ENCODE data around the gene ADGRD2. TPM values are rescaled to one million over a fixed set of nuclear protein-coding genes. Genes with fewer than 3 reads are reported as not detected.

ADGRD2 gene
- total RNA-seq, 1 experiment from 2014 or later = 1.5 TPM

DNA sequence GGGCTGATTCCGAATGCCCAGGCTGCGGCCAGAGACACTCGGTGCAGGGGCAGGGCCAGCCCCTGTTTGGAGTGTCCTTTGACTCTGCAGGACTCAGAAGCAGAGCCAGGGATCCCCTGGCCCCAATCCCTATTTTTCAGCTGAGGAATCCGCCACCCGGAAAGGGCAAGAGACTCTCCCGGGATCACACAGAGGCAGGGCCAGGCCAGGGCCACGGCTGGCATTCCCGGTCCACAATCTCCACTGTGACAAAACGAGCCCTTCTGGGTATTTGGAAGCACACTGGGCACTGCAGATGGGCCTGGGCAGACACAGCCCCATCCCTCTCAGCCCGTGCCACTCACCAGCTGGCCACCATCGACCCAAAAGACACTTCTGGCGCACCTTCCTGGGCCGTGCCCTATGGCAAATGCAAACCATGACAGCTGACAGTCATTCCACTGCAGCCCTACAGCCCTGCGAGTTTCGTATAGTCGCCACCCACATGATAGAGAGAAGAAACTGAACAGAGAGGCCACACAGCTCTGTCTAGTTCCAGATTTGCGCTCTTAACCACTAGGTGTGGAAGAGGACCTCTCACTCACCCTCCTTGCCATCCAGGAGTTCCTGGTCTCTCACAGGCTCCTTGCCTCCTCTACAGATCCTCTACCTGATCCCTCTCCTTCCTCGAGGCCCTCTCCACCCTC is 43.7 kb downstream of the ADGRD2 start:
- H3K9me3 Mint-ChIP-seq = no peaks in the 10 kb centered on the region
- Histone ChIP-seq H3K27ac (ENCODE audit: insufficient read length, low read depth, low read length) (no peak overlapping the region), H4K8ac (replicated peaks; ENCODE audit: insufficient read length, low read depth, low read length) (no peak overlapping the region), H2BK20ac (ENCODE audit: low read depth, low read length, poor library complexity, severe bottlenecking) (no peak overlapping the region), H2AK5ac (ENCODE audit: insufficient read length, low read length) (no peak overlapping the region), H3K23ac (ENCODE audit: insufficient read length, low read depth, low read length) (no peak overlapping the region), H2AFZ (ENCODE audit: low read length) (no peak overlapping the region), H3K4me1 (ENCODE audit: insufficient read depth, low read length) (no peaks in the 10 kb centered on the region), H2BK12ac (ENCODE audit: insufficient read length, low read depth, low read length) (no peak overlapping the region), H2BK5ac (ENCODE audit: insufficient read length, low read length) (no peak overlapping the region), H3K9me3 (ENCODE audit: control insufficient read depth, low read depth, low read length) (no peaks in the 10 kb centered on the region), H3K23me2 (ENCODE audit: insufficient read length, low read depth, low read length, poor library complexity, severe bottlenecking) (no peaks in the 10 kb centered on the region), H3K18ac (ENCODE audit: insufficient read length, low read depth, low read length) (no peak overlapping the region), H4K5ac (ENCODE audit: insufficient read length, low read depth, low read length) (no peak overlapping the region), H3K4ac (ENCODE audit: low read depth, low read length) (no peak overlapping the region), H3K4me2 (ENCODE audit: insufficient read depth, insufficient read length, low read length) (no peak overlapping the region), H3K14ac (ENCODE audit: insufficient read depth, low read length) (no peak overlapping the region), H4K91ac (ENCODE audit: insufficient read length, low read depth, low read length) (no peak overlapping the region), H3K27me3 (ENCODE audit: insufficient read depth, low read length) (no peaks in the 10 kb centered on the region), H3K56ac (ENCODE audit: insufficient read length, low read depth, low read length) (no peak overlapping the region), H3K79me2 (ENCODE audit: insufficient read depth, low read length) (no peaks in the 10 kb centered on the region), H3T11ph (ENCODE audit: low read length) (no peak overlapping the region), H3K9ac (ENCODE audit: extremely low read depth, insufficient read length, low read length) (no peak overlapping the region), H2BK15ac (ENCODE audit: low read depth, low read length) (no peak overlapping the region), H3K79me1 (ENCODE audit: insufficient read depth, low read depth, low read length, poor library complexity, severe bottlenecking) (no peaks in the 10 kb centered on the region), H4K20me1 (ENCODE audit: control insufficient read depth, insufficient read depth, insufficient read length) (no peaks in the 10 kb centered on the region), H2BK120ac (ENCODE audit: low read depth, low read length, poor library complexity, severe bottlenecking) (no peak overlapping the region)
- no peaks in the 10 kb centered on the region for H3K36me3 Mint-ChIP-seq (ENCODE audit: insufficient read depth in 1 of 3, low read depth in 3 of 3)
- no peak overlapping the region for H3K4me3 Mint-ChIP-seq
- WGBS (ENCODE audit: extremely low coverage, insufficient read length, low lambda C conversion rate) = no CpG with 5 or more reads among the region's 18 CpGs
- H3K27me3 Mint-ChIP-seq (ENCODE audit: low read depth) = peaks cover 20% of the 10 kb centered on the region
- H3K27ac Mint-ChIP-seq = peak overlapping the region in 1 of 3 experiments; percentile 44; a peak in 3 of 7 replicates
- no peak for DNase-seq
- TF ChIP-seq, protein P1, sequence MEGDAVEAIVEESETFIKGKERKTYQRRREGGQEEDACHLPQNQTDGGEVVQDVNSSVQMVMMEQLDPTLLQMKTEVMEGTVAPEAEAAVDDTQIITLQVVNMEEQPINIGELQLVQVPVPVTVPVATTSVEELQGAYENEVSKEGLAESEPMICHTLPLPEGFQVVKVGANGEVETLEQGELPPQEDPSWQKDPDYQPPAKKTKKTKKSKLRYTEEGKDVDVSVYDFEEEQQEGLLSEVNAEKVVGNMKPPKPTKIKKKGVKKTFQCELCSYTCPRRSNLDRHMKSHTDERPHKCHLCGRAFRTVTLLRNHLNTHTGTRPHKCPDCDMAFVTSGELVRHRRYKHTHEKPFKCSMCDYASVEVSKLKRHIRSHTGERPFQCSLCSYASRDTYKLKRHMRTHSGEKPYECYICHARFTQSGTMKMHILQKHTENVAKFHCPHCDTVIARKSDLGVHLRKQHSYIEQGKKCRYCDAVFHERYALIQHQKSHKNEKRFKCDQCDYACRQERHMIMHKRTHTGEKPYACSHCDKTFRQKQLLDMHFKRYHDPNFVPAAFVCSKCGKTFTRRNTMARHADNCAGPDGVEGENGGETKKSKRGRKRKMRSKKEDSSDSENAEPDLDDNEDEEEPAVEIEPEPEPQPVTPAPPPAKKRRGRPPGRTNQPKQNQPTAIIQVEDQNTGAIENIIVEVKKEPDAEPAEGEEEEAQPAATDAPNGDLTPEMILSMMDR (conservative IDR thresholded peaks at IDR 0.05) = no peak
- peaks cover 5 to 27% of the 10 kb centered on the region in 2 experiments for H3K4me1 Mint-ChIP-seq

All from H9 (cell line).